Anterior cingulate cortex (tissue), 58 donors: Measurements from ENCODE around the gene DST.

Experiments
- DNase-seq, 58 donors: peaks; one replicate each; lab custom pipeline; 2025; lab: John Stamatoyannopoulos, UW

Gene DST

DNA sequence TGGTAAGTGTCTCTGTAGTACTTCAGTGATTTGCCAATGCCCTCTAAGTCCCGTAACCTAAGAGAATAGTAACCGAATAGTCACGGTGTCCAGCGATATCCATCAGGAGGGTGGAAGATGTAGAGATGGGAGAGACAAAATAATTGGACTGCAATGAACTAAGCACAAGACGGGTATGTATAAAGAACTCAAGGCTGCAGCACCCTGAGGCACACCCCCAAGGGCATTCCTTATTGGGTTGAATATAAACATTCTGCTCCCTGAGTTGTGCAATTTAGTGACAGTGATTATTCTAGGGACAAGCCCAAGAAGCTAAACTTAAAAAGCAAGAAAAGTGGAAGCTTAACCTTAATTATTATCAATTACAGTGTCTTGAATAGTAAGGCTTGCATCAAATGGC lies 14.6 kb downstream of the DST start:
- no peak for DNase-seq

DNA sequence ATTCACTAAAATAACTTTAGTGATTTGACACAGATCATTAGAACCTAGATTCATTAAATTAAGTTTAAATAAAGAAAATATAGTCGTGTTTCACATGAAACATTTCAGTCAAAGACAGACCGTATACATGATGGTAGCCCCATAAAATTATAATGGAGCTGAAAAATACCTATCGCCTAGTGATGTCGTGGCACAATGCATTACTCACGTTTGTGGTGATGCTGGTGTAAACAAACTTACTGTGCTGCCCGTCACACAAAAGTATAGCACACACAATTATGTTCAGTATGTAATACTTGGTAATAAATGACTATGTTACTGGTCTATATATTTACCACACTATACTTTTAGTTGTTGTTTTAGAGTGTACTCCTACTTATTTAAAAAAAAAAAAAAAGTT lies 17.3 kb downstream of the DST start:
- no peak for DNase-seq

- DNase-seq = no peak
These were observed 18.0 kb downstream of the DST start for GRCh38 chr6:56624728-56625069.

DNA sequence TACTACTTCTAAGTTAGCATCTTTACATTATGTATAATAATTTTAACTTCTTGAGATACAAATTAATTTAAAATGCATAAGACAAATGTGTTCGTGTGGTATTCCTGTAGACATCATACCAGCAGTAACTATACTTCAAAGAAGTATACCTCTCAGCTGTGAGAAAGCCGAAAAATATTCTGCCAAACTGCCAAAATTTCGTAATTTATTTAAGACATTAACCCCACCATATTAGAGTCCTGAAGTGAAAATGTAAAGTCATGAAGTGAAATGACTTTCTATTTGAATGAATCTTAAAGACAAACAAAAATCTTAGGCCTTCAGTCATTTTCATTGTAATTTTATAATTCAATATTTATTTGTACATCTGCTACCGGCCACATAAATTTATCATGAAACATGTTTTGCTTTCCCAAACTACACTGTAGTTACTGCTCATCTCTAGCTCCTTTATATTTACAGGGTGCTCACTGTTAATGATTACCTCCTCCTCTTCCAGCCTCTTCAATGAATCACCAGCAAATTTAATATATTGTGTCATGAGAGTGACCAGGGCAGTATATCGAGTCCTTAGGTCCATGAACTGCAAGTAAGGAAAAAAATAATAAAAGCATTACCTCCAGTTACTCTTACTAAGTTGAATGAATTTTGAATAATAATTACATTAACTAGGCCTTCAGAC lies 18.5 kb downstream of the DST start:
- DNase-seq = no peak

DNA sequence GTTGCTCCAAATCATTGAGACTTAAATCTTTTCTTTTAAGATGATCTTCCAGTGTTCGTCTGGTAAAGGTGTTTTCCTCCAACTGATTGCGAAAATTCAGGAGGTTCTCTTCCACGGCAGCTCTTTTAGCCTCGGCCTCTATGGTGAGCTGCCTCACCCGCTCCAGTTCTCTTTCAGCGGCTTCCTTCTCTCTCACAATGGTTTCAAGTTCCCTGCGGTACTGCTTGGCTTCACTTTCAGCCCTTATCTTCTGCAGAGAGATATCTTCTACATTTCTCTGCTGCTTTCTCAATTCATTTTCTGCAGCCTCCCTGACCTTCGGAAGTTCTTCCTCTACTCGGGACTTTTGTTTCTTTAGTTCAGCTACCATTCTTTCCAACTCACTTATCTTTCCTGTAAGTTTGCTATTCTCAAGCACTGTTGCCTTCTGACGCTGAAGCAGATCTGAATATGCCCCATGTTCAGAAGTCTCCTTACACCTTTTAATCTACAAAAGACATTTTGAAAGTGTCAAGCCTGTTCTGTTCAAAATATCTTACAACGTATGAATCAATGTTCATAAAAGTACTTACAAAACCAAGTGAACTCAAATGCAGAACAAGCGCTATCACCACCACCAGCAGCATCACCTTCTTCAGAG lies 22.3 kb downstream of the DST start:
- no peak for DNase-seq

- DNase-seq = no peak
These were observed 24.6 kb downstream of the DST start for GRCh38 chr6:56618050-56618449.

- no peak for DNase-seq
These were observed 25.7 kb downstream of the DST start for GRCh38 chr6:56616967-56617366.

- DNase-seq = no peak
These were observed 29.3 kb downstream of the DST start for GRCh38 chr6:56613247-56613851.

- DNase-seq = no peak
These were observed 34.4 kb downstream of the DST start for GRCh38 chr6:56608332-56608731.

DNA sequence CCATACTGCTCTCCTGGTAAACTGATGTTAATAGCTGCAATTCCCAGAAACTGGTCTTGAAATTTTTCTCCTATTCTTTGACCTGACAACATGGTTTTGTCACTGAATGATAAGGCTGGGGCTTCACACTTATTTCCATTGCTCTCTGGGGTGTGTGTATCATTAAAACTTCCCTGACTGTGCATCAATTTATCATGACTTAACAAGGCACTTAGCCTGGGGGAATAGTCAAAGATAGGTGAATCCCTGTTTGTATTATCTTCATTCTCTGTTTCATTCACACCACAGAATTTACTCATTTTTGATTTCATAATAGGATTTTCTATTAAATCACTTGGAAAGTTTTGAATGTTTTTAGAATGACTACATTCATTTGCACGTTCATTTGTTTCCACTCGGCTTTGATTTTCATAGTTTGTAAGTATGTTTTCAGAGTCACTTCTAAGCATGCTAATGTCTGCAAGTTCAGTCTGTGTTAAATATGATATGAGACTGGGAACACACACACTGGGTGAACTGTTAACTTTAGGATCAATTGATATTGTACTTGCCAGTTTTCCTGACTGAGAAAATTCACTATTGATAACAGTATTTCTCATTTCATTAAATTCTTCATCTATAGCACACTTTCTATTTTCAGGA lies 35.5 kb downstream of the DST start:
- DNase-seq = no peak

- no peak for DNase-seq
These were observed 37.3 kb downstream of the DST start for GRCh38 chr6:56605435-56605834.

DNA sequence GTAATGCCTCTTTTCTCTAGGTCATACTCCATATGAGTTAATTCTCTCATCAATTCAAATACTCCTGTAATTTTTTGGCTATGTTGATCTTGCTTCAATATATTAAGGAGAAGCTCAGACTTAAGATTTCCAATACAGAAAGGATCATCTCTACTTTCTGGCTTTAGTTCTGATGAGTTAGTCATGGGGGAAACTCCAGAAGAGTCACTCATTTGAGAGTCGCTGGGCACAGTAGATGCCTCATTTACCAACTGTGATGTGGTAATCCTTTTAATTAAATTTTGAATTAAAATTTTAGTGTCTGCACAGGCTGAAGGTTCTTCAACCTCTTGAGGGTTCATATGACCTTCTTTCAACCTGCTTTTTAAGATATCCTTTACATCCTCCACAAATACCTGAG lies 38.5 kb downstream of the DST start:
- no peak for DNase-seq

GRCh38 chr6:56601390-56601789 lies 41.3 kb downstream of the DST start:
- DNase-seq = no peak

- peak in 29 of 58 donors; percentile 7 to 64 (median 19) for DNase-seq
These were observed 47.1 kb downstream of the DST start for GRCh38 chr6:56595490-56596122.

- DNase-seq = no peak
These were observed 48.0 kb downstream of the DST start for GRCh38 chr6:56594699-56595098.

GRCh38 chr6:56593801-56594318 lies 48.8 kb downstream of the DST start:
- DNase-seq = peak in 2 of 58 donors; percentile 7 to 26

- DNase-seq = no peak
These were observed 60.5 kb downstream of the DST start for GRCh38 chr6:56582236-56582635.

- DNase-seq = no peak
These were observed 61.3 kb downstream of the DST start for GRCh38 chr6:56581296-56581925.

DNA sequence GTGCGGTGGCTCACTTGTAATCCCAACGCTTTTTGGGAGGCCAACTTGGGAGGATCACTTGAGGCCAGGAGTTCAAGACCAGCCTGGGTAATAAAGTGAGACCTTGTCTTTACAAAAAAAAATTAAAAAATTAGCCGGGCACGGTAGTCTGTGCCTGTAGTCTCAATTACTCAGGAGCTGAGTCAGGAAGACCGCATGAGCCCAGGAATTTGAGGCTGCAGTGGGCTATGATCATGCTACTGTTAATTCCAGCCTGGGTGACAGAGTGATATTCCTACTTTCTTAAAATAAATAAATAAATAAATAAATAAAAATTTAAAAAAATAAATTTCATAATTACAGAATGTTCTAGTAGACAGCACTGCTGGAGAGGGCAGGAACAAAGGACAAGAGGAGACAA lies 62.4 kb downstream of the DST start:
- no peak for DNase-seq

DNA sequence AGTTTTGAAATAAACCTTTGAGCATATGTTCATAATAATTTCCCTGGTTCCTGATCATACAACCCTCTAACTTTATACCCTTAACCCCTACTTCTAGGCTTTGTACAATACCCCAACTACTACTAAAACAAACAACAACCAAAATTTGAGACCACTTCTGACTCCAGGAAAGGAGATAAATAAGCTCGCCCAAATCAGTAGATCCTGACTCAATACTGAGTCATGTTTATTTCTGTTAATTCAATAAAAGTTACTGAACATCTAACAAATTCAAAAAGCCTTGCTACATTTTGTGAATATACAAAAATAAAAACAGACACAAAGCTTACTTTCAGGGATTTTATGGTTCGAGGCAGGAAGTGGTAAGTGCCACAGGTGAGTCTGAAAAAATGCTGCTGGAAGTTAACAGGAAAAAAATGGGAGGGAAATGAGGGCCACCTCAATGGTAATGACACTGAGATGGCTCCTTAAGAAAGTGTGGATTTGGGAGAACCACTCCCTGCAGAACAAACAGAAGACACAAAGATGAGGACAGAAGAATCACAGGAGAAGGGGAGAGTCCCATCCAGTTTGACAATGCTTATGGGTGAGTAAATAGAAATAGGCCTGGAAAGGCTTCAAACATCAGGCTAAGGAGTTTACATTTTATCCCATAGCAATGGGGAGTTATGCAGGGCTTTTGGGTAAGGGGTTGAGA lies 63.4 kb downstream of the DST start:
- no peak for DNase-seq
